Fibroblast of the conjunctiva (primary cell): ENCODE results near the gene ASXL2.
"Not testable (repeated sequence)": the region's sequence is repeated elsewhere in the genome, so short reads cannot be mapped to it uniquely, and the experiment has no call there.

Experiments
- DNase-seq: peaks from one replicate; pipeline ENCODE4 v3.0.0-alpha.2; 2010; ENCODE audit warnings: low read depth

The ASXL2 gene

DNA sequence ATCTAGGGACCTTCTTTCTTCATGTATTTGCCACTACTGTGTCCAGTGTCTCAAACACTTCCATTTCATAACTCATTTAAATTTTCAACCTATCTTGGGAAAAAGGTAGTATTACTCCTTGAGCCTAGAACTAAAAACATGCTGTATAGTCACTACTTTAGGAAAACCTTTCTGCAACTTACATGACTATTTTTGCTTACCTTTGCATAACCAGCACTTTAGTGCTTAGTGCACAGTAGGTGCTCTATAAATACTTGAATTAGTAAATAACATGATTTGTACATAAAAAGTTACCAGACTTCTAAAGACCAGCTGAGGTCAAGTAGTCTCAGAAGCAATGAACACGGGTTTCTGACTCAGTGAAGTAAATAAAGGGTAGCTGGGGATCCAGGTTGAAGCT lies 142.5 kb downstream of the ASXL2 start:
- no peak for DNase-seq

- DNase-seq = no peak
These were observed 149.7 kb downstream of the ASXL2 start for GRCh38 chr2:25728559-25728958.

DNA sequence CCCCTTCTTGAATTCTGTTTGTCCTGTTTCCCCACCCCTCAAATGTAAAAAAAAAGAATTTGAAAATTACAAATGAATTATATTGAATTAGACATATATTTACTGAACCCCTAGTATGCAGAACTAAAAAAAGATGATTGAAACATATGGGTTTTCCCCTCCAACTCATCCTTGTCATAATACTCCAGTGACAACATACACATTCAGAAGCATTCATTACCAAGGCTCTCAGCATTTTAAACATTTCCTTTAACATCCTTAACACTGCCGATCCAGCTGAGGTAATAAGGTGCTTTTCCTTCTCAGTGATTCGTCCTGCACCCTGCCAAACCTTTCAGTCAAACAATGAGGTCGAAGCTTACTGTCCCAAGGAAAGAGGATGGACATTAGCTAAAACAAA lies 151.8 kb downstream of the ASXL2 start:
- no peak for DNase-seq

- no peak for DNase-seq
These were observed 152.4 kb downstream of the ASXL2 start for GRCh38 chr2:25725877-25726276.

DNA sequence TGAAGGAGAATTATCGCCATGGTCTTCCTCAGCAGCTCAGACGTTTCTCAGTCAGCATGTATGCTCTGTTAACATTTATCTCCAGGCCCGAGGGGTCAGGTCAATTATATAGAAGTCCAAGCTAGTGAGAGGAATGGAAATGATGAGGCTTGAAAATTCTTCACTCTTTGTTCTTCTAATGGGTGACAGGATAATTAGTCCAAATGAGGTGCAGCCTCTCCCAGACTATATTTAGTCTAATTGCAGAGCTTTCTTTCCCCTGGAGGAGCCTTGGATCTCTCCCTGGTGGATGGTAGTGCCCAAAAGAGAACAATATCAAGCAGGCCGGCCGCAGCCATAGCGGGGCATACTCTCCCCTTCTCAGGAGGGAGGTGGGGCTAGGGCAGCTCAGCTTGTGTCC lies 153.5 kb downstream of the ASXL2 start:
- no peak for DNase-seq

GRCh38 chr2:25722224-25722623 lies 156.1 kb downstream of the ASXL2 start:
- no peak for DNase-seq

- DNase-seq = no peak
These were observed 157.7 kb downstream of the ASXL2 start for GRCh38 chr2:25720575-25720974.

DNA sequence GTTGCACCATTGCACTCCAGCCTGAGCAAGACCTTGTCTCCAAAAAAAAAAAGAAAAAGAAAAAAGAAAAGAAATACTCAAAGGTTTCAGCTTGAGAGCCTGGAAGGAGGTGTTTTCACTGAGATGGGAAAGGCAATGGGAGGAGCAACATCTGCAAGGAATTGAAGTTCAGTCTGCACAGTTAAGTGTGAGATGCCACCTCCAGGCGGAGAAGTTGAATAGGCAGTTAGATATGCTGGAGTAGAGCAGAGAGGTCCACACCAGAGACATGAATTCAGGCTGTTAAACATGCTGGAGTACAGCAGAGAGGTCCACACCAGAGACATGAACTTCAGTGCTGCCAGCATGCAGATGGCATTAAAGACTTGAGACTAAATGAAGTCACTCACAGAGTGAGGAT lies 163.5 kb downstream of the ASXL2 start:
- no peak for DNase-seq

- DNase-seq = no peak
These were observed 165.8 kb downstream of the ASXL2 start for GRCh38 chr2:25712455-25712854.

DNA sequence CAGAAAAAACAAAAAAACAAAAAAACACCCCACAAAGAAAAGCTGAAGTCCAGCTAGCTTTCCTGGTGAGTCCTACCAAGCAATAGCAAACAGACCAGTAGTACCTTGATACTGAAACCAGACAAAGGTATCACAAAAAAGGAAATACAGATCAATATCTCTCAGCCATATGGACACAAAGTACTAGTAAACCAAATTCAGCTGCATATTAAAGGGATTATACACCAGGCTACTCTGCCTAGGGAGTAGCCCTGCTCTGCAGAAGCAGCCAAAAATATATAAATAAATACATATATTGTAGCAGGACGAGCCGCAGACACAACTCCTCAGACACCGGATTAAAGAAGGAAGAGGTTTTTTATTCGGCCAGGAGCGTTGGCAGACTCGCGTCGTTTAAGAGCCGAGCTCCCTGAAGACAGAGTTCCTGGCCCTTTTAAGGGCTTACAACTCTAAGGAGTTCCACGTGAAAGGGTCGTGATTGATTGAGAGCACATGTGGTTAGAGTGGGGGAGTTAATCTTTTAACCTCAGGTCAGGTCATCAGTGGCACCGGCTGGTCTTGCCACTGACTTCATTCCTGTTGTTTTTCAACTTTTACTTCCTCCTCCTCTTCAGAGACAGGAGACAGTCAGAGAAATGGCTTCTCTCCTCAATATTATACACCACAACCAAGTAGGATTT lies 166.5 kb downstream of the ASXL2 start:
- DNase-seq = no peak

GRCh38 chr2:25710750-25711149 lies 167.5 kb downstream of the ASXL2 start:
- no peak for DNase-seq

GRCh38 chr2:25709349-25709748 lies 168.9 kb downstream of the ASXL2 start:
- DNase-seq = no peak

GRCh38 chr2:25707927-25708590 lies 170.2 kb downstream of the ASXL2 start:
- no peak for DNase-seq

- DNase-seq = not testable (repeated sequence)
These were observed 172.7 kb downstream of the ASXL2 start for GRCh38 chr2:25705575-25705974.

DNA sequence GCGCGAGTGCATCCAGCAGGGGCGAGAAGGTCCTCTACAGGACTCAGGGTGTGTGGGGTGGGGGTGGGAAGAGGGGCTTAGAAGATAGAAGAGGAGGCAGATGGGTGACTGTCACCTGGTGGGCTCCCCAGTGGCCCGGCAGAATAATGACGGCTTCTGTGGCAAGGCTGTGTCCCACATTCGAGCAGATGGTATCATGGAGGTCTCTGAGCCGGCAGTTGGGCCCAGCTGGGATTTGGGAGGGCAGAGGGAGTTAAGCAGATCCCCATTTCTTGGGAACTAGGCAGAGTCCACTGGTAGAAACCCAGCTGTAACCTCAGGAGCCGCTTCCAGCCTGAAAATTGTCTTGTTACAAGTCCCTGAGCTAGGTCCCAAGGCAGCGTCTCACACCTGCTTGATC lies 176.5 kb downstream of the ASXL2 start:
- DNase-seq = no peak

DNA sequence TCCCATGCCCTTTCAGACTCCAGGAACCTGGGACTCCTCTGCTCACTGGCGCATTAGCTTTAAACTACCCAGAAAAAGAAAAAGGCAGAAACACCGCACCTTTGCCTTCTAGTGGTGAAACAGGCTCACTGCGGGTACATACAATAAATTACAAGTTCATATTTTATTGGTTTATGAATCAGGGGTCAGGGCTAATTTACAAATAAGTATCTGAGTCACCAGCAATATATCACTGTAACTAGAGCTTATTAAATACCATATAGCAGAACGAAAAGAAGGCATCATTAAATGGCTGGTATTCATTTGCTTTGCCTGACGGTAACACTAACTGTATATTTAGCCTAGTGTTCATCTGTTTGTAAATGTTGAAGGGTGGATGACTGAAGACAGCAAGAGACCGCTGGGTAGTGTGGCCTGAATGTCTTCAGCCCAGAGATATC lies 178.0 kb downstream of the ASXL2 start:
- DNase-seq = peak; percentile 26

- no peak for DNase-seq
These were observed 179.1 kb downstream of the ASXL2 start for GRCh38 chr2:25699216-25699615.

DNA sequence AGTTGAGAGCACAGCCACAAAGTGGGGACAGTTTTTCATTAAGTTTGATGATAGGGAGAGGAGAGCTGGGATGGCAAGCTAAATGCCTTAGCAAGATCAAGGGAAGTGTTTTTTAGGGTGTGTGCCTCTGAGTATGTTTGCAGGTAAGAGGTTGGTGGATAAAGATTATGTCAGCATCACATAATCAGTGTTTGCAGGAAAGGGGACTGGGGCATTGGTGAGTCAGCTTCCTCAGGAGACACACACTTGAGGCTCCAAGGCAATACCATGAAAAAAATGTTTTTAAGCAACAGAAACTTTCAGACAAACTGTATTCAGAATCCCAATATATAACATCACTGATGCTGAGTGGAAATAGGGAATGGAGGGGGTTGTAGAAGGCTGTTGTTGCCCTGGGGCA lies 179.5 kb downstream of the ASXL2 start:
- DNase-seq = no peak

DNA sequence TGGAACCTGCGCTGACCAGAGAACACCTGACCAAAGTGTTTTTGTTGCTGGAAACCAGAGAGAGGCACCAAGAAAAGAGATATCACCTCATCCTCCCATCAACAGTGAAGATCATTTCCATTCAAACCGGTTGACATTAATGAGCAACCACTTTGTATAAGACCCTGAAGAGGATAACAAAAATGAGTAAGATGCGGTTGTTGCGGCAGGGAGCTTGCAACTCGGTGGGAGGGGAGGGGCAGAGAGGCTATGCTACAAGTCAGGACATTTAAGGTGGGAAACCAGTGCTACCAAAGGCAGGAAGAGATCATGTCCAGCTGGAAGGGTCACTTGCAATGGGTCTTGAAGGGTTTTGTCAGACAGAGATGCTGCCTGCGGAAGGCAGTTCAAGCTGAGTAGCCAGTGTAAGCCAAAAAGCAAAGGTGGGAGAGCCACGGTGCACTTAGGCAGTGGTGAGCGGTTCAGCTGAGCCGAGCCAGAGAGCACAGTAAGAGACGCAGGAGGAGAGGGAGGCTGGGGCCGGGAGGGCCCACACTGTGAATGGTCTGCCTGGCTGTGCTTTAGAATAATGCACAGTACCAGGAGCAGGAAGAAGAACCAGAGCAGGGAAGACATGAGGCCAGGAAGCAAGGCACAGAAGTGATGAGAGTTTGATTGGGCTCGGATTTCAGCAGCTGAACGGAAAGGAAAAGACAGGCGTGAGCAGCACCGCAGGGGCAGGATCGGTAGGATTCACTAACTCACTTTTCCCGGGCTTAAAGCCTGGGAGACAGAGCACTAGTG lies 180.5 kb downstream of the ASXL2 start:
- DNase-seq = no peak

DNA sequence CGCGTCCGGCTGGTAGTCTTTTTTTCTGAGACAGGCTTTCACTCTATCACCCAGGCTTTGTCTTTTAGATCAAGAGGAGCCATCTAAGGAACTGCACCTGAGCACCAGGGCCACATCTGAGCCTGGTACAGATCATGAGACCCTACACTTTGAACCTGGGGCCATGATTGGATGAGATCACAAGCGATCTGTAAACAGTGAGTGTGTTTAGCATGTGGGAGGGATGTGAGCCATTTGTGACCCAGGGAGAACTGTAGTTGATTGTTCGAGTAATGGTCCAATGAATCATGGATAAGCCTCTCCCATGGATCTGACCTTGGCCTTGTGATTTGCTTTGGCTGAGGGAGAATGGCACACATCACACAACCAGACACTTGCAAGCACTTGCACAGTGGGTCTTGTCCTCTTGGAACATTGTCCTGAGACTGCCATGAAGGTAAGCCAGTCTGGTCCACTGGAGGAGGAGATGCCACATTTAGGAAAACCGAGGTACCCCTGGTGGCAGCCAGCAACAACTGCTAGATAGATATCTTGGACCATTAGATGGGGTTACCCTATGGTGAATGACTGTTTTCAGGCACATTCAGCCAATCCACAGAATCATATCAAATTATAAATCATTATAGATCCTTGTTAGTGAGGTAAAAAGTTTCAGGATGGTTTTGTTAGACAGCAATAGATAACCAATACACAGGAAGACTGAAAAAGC lies 185.4 kb downstream of the ASXL2 start:
- DNase-seq = no peak

- no peak for DNase-seq
These were observed 186.1 kb downstream of the ASXL2 start for GRCh38 chr2:25692143-25692542.

- DNase-seq = no peak
These were observed 188.2 kb downstream of the ASXL2 start for GRCh38 chr2:25690058-25690457.

GRCh38 chr2:25688236-25688635 lies 190.1 kb downstream of the ASXL2 start:
- no peak for DNase-seq
